ENCODE data around the gene AMER2.

DNA sequence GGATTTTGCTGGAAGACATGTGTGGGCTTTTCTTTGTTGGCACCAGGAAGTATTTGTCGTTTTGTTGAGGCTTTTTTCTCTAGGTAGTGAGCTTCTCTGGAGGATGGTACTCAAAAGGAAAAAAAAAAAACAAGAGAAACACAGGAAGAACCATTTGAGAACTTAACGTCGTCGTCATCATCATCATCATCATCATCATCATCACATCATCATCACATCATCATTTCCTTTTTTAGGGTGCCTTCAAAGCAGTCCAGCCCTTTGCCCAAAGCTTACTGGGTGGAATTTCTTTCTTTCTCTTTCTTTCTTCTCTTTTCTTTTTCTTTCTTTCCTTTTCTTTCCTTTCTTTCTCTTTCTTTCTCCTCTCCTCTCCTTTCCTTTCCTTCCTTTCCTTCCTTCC, 2.2 kb upstream of the AMER2 start:
- TF ChIP-seq RXRA (IDR thresholded peaks at IDR 0.05; ENCODE audit: borderline replicate concordance, low read depth) = no peak
- TF ChIP-seq, protein P1, sequence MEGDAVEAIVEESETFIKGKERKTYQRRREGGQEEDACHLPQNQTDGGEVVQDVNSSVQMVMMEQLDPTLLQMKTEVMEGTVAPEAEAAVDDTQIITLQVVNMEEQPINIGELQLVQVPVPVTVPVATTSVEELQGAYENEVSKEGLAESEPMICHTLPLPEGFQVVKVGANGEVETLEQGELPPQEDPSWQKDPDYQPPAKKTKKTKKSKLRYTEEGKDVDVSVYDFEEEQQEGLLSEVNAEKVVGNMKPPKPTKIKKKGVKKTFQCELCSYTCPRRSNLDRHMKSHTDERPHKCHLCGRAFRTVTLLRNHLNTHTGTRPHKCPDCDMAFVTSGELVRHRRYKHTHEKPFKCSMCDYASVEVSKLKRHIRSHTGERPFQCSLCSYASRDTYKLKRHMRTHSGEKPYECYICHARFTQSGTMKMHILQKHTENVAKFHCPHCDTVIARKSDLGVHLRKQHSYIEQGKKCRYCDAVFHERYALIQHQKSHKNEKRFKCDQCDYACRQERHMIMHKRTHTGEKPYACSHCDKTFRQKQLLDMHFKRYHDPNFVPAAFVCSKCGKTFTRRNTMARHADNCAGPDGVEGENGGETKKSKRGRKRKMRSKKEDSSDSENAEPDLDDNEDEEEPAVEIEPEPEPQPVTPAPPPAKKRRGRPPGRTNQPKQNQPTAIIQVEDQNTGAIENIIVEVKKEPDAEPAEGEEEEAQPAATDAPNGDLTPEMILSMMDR (IDR thresholded peaks at IDR 0.05) = no peak
- no peak for TF ChIP-seq ELF1 (IDR thresholded peaks at IDR 0.05)
- TF ChIP-seq TEAD4 (IDR thresholded peaks at IDR 0.05; ENCODE audit: borderline replicate concordance, insufficient read depth) = no peak
- no peak for TF ChIP-seq YY1 (IDR thresholded peaks at IDR 0.05; ENCODE audit: low read depth)
- TF ChIP-seq, protein P2, sequence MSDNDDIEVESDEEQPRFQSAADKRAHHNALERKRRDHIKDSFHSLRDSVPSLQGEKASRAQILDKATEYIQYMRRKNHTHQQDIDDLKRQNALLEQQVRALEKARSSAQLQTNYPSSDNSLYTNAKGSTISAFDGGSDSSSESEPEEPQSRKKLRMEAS (IDR thresholded peaks at IDR 0.05; ENCODE audit: low read depth) = no peak
- TF ChIP-seq POLR2AphosphoS5 (IDR thresholded peaks at IDR 0.05; ENCODE audit: low read depth, low read length) = no peak
- TF ChIP-seq TAF1 (IDR thresholded peaks at IDR 0.05; ENCODE audit: borderline replicate concordance, low read depth, low read length) = no peak
- no peak for TF ChIP-seq EZH2phosphoT487 (IDR thresholded peaks at IDR 0.05; ENCODE audit: borderline replicate concordance, low read depth)
- TF ChIP-seq, protein P3, sequence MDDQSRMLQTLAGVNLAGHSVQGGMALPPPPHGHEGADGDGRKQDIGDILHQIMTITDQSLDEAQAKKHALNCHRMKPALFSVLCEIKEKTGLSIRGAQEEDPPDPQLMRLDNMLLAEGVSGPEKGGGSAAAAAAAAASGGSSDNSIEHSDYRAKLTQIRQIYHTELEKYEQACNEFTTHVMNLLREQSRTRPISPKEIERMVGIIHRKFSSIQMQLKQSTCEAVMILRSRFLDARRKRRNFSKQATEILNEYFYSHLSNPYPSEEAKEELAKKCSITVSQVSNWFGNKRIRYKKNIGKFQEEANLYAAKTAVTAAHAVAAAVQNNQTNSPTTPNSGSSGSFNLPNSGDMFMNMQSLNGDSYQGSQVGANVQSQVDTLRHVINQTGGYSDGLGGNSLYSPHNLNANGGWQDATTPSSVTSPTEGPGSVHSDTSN (IDR thresholded peaks at IDR 0.05) = no peak
- no peak for TF ChIP-seq FOXM1 (IDR thresholded peaks at IDR 0.05; ENCODE audit: low read depth)
- TF ChIP-seq EP300 (IDR thresholded peaks at IDR 0.05; ENCODE audit: borderline replicate concordance in 1 of 2, low read depth in 1 of 2, low read length in 1 of 2) = no peak
- TF ChIP-seq GABPA (IDR thresholded peaks at IDR 0.05; ENCODE audit: low read depth) = no peak
- TF ChIP-seq MXI1 (IDR thresholded peaks at IDR 0.05; ENCODE audit: low read depth, low read length) = no peak
